ENCODE results near the gene NUDT15.
"Not testable (repeated sequence)": the region's sequence is repeated elsewhere in the genome, so short reads cannot be mapped to it uniquely, and the experiment has no call there.

The NUDT15 gene

GRCh38 chr13:48000559-48001113 is 36.9 kb upstream of the NUDT15 start:
- peak overlapping the region; percentile 99 for H3K4me3 ChIP-seq (ENCODE audit: low read length)
- DNase-seq (ENCODE audit: low read depth), result no peak
- no peak for TF ChIP-seq CTCF (conservative IDR thresholded peaks at IDR 0.05; ENCODE audit: low read length)

GRCh38 chr13:48001114-48001881 is 36.2 kb upstream of the NUDT15 start, which contains the start of gene SUCLA2:
TSS of gene SUCLA2 (minus strand) at chr13:48001273. CDS start at chr13:48001269, 4 bp downstream.
- no peak for TF ChIP-seq CTCF (conservative IDR thresholded peaks at IDR 0.05; ENCODE audit: low read length)
- DNase-seq (ENCODE audit: low read depth), result peak; percentile 84
- peak within 1 kb of the TSS; percentile 99 for H3K4me3 ChIP-seq (ENCODE audit: low read length)

GRCh38 chr13:48001999-48002398 is 35.5 kb upstream of the NUDT15 start:
- not testable (repeated sequence) for DNase-seq (ENCODE audit: low read depth); H3K4me3 ChIP-seq (ENCODE audit: low read length)

GRCh38 chr13:48004201-48004600 is 33.3 kb upstream of the NUDT15 start:
- TF ChIP-seq CTCF (conservative IDR thresholded peaks at IDR 0.05; ENCODE audit: low read length), result no peak
- DNase-seq (ENCODE audit: low read depth), result no peak
- H3K4me3 ChIP-seq (ENCODE audit: low read length), result no peak overlapping the region

GRCh38 chr13:48006396-48006795 is 31.1 kb upstream of the NUDT15 start:
- TF ChIP-seq CTCF (conservative IDR thresholded peaks at IDR 0.05; ENCODE audit: low read length), result no peak
- H3K4me3 ChIP-seq (ENCODE audit: low read length), result no peak overlapping the region
- peak; percentile 28 for DNase-seq (ENCODE audit: low read depth)

- peak; percentile 92 for DNase-seq (ENCODE audit: low read depth)
- no peak overlapping the region for H3K4me3 ChIP-seq (ENCODE audit: low read length)
- no peak for TF ChIP-seq CTCF (conservative IDR thresholded peaks at IDR 0.05; ENCODE audit: low read length)
Observed at GRCh38 chr13:48009284-48009683, 28.2 kb upstream of the NUDT15 start.

GRCh38 chr13:48010698-48011097 is 26.8 kb upstream of the NUDT15 start:
- no peak overlapping the region for H3K4me3 ChIP-seq (ENCODE audit: low read length)
- DNase-seq (ENCODE audit: low read depth), result no peak
- TF ChIP-seq CTCF (conservative IDR thresholded peaks at IDR 0.05; ENCODE audit: low read length), result no peak

All from AG10803 (cell line).